C4-2B (cell line): ENCODE results near the gene TPO.

Experiments
- CTCF ChIP-seq: fragments of 450-650 bp; conservative IDR thresholded peaks from 2 replicates; pipeline ENCODE4 v1.5.1; 2017; ENCODE audit warnings: mild to moderate bottlenecking
- ZFX ChIP-seq: fragments of 450-650 bp; IDR thresholded peaks from 2 replicates; pipeline ENCODE4 v1.6.1; 2017

GRCh38 chr2:1381644-1382043 is 31.6 kb upstream of the TPO start:
- TF ChIP-seq CTCF (no peak), ZFX (no peak)
